Measurements from ENCODE around the gene MAP3K21. TPM values are rescaled to one million over a fixed set of nuclear protein-coding genes. Genes with fewer than 3 reads are reported as not detected.

Gene MAP3K21
- total RNA-seq, 1 experiment from 2014 or later = 18.3 TPM

DNA sequence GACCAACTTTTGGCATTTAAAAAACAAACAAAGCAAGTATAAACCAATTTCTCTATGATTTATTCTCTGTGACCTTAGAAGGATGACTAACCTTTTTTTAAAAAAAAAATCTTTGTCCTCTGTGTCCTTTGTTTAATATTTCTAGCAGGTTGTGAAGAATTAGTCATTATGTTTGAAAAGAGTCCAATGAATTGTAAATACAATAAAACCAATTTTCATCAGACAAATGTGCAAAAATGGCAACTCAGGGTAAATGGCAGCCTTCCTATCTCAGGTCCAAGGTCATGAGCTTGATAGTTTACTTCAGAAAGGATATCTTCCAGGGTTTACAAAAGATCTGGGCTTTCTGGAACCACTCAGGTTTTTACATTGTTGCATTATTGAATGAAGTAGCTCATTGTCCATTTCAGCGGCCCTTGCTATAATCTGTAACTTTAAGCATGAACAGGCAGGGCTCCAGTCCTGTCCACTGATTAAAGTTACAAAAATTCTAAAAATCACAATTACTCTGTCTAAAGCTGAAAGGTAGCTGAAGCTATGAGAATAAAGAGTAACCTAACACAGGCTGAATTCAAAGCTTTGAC is 11.7 kb upstream of the MAP3K21 start:
- Histone ChIP-seq H3K4me3 (no peak overlapping the region), H3K27ac (no peak overlapping the region), H3K36me3 (ENCODE audit: low read depth) (no peaks in the 10 kb centered on the region), H3K4me2 (no peak overlapping the region), H3K9me2 (ENCODE audit: insufficient read depth) (no peaks in the 10 kb centered on the region), H3K9me3 (ENCODE audit: insufficient read depth, low read depth) (no peaks in the 10 kb centered on the region), H3K79me2 (ENCODE audit: low read depth) (no peaks in the 10 kb centered on the region), H4K20me1 (ENCODE audit: insufficient read depth) (no peaks in the 10 kb centered on the region), H3K4me1 (replicated peaks; ENCODE audit: insufficient read depth) (no peaks in the 10 kb centered on the region), H3K27me3 (ENCODE audit: insufficient read depth, low read depth) (no peaks in the 10 kb centered on the region), H2AFZ (no peak overlapping the region), H3F3A (ENCODE audit: insufficient read depth, low read depth) (no peaks in the 10 kb centered on the region)
- BruUV-seq (replicated peaks) = no TSS peak
- TF ChIP-seq, protein P1, sequence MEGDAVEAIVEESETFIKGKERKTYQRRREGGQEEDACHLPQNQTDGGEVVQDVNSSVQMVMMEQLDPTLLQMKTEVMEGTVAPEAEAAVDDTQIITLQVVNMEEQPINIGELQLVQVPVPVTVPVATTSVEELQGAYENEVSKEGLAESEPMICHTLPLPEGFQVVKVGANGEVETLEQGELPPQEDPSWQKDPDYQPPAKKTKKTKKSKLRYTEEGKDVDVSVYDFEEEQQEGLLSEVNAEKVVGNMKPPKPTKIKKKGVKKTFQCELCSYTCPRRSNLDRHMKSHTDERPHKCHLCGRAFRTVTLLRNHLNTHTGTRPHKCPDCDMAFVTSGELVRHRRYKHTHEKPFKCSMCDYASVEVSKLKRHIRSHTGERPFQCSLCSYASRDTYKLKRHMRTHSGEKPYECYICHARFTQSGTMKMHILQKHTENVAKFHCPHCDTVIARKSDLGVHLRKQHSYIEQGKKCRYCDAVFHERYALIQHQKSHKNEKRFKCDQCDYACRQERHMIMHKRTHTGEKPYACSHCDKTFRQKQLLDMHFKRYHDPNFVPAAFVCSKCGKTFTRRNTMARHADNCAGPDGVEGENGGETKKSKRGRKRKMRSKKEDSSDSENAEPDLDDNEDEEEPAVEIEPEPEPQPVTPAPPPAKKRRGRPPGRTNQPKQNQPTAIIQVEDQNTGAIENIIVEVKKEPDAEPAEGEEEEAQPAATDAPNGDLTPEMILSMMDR (conservative IDR thresholded peaks at IDR 0.05) = no peak
- TF ChIP-seq EZH2 (IDR thresholded peaks at IDR 0.05; ENCODE audit: low read depth) = no peak
- ChIA-PET POLR2A (ENCODE audit: unreplicated experiment) (interaction anchor here (0.5 kb wide), 1 partner anchor 669 kb away, joined by 4 read pairs; no protein-coding TSS in a partner anchor), CTCF (interaction anchor here (0.8 kb wide), 1 partner anchor 11 kb away, joined by 4 read pairs; no protein-coding TSS in a partner anchor)
- intact Hi-C loops (cut with micrococcal nuclease; ENCODE audit: unreplicated experiment) = no loop called here
- DNase-seq = no peak

- ChIA-PET CTCF (interaction anchor here (0.6 to 0.8 kb wide), 3 partner anchors 12 to 38 kb away, joined by 3 to 4 read pairs (median 4); no protein-coding TSS in a partner anchor), POLR2A (ENCODE audit: unreplicated experiment) (interaction anchor here (0.5 kb wide), 1 partner anchor 669 kb away, joined by 4 read pairs; no protein-coding TSS in a partner anchor)
- no peaks in the 10 kb centered on the region for H3K9me3 ChIP-seq (ENCODE audit: insufficient read depth, low read depth)
- BruUV-seq (replicated peaks) = no TSS peak
- H3K9me2 ChIP-seq (ENCODE audit: insufficient read depth) = no peaks in the 10 kb centered on the region
- H3K27ac ChIP-seq = no peak overlapping the region
- H3K4me3 ChIP-seq = no peak overlapping the region
- no peak overlapping the region for H2AFZ ChIP-seq
- TF ChIP-seq, protein P1 (conservative IDR thresholded peaks at IDR 0.05) = no peak
- no peak for TF ChIP-seq EZH2 (IDR thresholded peaks at IDR 0.05; ENCODE audit: low read depth)
- H3K79me2 ChIP-seq (ENCODE audit: low read depth) = no peaks in the 10 kb centered on the region
- DNase-seq = no peak
- H3K36me3 ChIP-seq (ENCODE audit: low read depth) = no peaks in the 10 kb centered on the region
- H3F3A ChIP-seq (ENCODE audit: insufficient read depth, low read depth) = no peaks in the 10 kb centered on the region
- no peaks in the 10 kb centered on the region for H3K27me3 ChIP-seq (ENCODE audit: insufficient read depth, low read depth)
- H3K4me2 ChIP-seq = no peak overlapping the region
- H3K4me1 ChIP-seq (replicated peaks; ENCODE audit: insufficient read depth) = no peaks in the 10 kb centered on the region
- no peaks in the 10 kb centered on the region for H4K20me1 ChIP-seq (ENCODE audit: insufficient read depth)
- intact Hi-C loops (cut with micrococcal nuclease; ENCODE audit: unreplicated experiment) = no loop called here
These were observed 11.1 kb upstream of the MAP3K21 start for GRCh38 chr1:233316473-233316872.

DNA sequence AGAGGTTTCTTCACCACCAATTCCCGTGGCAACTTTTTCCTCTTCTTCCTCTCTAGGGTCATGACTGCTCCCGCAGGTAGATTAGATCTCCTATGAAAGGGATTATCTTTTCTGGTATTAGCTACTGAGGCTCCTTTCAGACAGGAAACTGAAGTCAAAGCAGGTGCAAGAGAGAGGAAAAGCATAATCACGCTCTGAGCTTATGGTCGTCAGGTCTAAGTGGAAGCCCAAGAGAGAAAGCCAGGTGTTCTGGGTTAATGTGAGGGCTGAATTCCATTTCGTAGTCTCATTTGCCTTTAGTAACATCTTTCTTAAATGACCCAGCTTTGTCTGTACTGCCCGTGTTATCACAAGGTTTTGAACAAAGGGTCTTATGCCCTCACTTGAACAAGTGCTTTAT is 8.3 kb upstream of the MAP3K21 start:
- CTCF ChIA-PET = no interaction called here
- H3K4me1 ChIP-seq (replicated peaks; ENCODE audit: insufficient read depth) = no peaks in the 10 kb centered on the region
- intact Hi-C loops (cut with micrococcal nuclease; ENCODE audit: unreplicated experiment) = no loop called here
- no peaks in the 10 kb centered on the region for H3K79me2 ChIP-seq (ENCODE audit: low read depth)
- no peaks in the 10 kb centered on the region for H3F3A ChIP-seq (ENCODE audit: insufficient read depth, low read depth)
- no peaks in the 10 kb centered on the region for H3K9me2 ChIP-seq (ENCODE audit: insufficient read depth)
- H3K27ac ChIP-seq = no peak overlapping the region
- DNase-seq = no peak
- H3K27me3 ChIP-seq (ENCODE audit: insufficient read depth, low read depth) = no peaks in the 10 kb centered on the region
- TF ChIP-seq EZH2 (IDR thresholded peaks at IDR 0.05; ENCODE audit: low read depth) = no peak
- TF ChIP-seq, protein P1 (conservative IDR thresholded peaks at IDR 0.05) = no peak
- H2AFZ ChIP-seq = no peak overlapping the region
- H3K4me3 ChIP-seq = no peak overlapping the region
- POLR2A ChIA-PET (ENCODE audit: unreplicated experiment) = no interaction called here
- no peaks in the 10 kb centered on the region for H4K20me1 ChIP-seq (ENCODE audit: insufficient read depth)
- H3K36me3 ChIP-seq (ENCODE audit: low read depth) = no peaks in the 10 kb centered on the region
- H3K9me3 ChIP-seq (ENCODE audit: insufficient read depth, low read depth) = no peaks in the 10 kb centered on the region
- BruUV-seq (replicated peaks) = no TSS peak
- H3K4me2 ChIP-seq = no peak overlapping the region

Measured in PC-9 (cell line).